Chondrocyte (in vitro differentiated cells): Measurements from ENCODE around the gene CAMKMT. TPM values are rescaled to one million over a fixed set of nuclear protein-coding genes. Genes with fewer than 3 reads are reported as not detected.

Experiments used
- DNase-seq: peaks from one replicate; pipeline ENCODE4 v3.0.0; 2021; ENCODE audit warnings: mixed read lengths, low spot score
- H3K27ac Mint-ChIP-seq: one replicate; pipeline ENCODE4 v1.8.0; 2021; ENCODE audit warnings: mild to moderate bottlenecking, moderate library complexity, mixed read lengths; ENCODE audit not compliant: unreplicated experiment
- H3K27me3 Mint-ChIP-seq: 2 replicates; pipeline ENCODE4 v1.8.0; 2021; ENCODE audit warnings: low read depth, mixed read lengths
- H3K36me3 Mint-ChIP-seq: 2 replicates; pipeline ENCODE4 v1.8.0; 2021; ENCODE audit warnings: low read depth, mixed read lengths
- H3K4me1 Mint-ChIP-seq: 2 replicates; pipeline ENCODE4 v1.8.0; 2021; ENCODE audit warnings: low read depth, mild to moderate bottlenecking, mixed read lengths
- H3K4me3 Mint-ChIP-seq: one replicate; pipeline ENCODE4 v1.8.0; 2021; ENCODE audit warnings: mild to moderate bottlenecking, moderate library complexity, mixed read lengths; ENCODE audit not compliant: unreplicated experiment
- H3K9me3 Mint-ChIP-seq: 2 replicates; pipeline ENCODE4 v1.8.0; 2021; ENCODE audit warnings: low read depth, mixed read lengths
- CTCF ChIP-seq: fragments of 200-600 bp; sonication (generic); IDR thresholded peaks from 2 replicates; pipeline ENCODE4 v1.5.0; 2021; ENCODE audit warnings: antibody characterized with exemption, mild to moderate bottlenecking, moderate library complexity
- total RNA-seq: library from RNA; stranded (reverse); gene quantifications from 3 replicates; pipeline ENCODE4 v1.2.1, GENCODE V29; 2021

CAMKMT gene
- total RNA-seq, 1 donor from 2014 or later = 6.5 TPM

- no peak for TF ChIP-seq CTCF
- Mint-ChIP-seq H3K36me3 (peaks cover 18% of the 10 kb centered on the region), H3K27ac (no peak overlapping the region), H3K4me3 (no peak overlapping the region), H3K4me1 (no peaks in the 10 kb centered on the region), H3K9me3 (peaks cover 29% of the 10 kb centered on the region), H3K27me3 (no peaks in the 10 kb centered on the region)
- no peak for DNase-seq
These were observed 27.1 kb downstream of the CAMKMT start for GRCh38 chr2:44388877-44389276.

- TF ChIP-seq CTCF = peak; percentile 79
- Mint-ChIP-seq H3K9me3 (peaks cover 21% of the 10 kb centered on the region), H3K27me3 (no peaks in the 10 kb centered on the region), H3K4me1 (no peaks in the 10 kb centered on the region), H3K4me3 (no peak overlapping the region), H3K36me3 (peaks cover 12% of the 10 kb centered on the region), H3K27ac (no peak overlapping the region)
- no peak for DNase-seq
These were observed 28.1 kb downstream of the CAMKMT start for GRCh38 chr2:44389895-44390294.

- TF ChIP-seq CTCF = peak; percentile 96
- Mint-ChIP-seq H3K36me3 (no peaks in the 10 kb centered on the region), H3K27me3 (no peaks in the 10 kb centered on the region), H3K4me1 (no peaks in the 10 kb centered on the region), H3K27ac (no peak overlapping the region), H3K4me3 (no peak overlapping the region), H3K9me3 (peaks cover 4% of the 10 kb centered on the region)
- no peak for DNase-seq
These were observed 30.7 kb downstream of the CAMKMT start for GRCh38 chr2:44392338-44392943.

GRCh38 chr2:44397447-44398175 lies 35.9 kb downstream of the CAMKMT start:
- no peak overlapping the region for H3K4me3 Mint-ChIP-seq
- no peak for DNase-seq
- no peak overlapping the region for H3K27ac Mint-ChIP-seq
- H3K36me3 Mint-ChIP-seq = no peaks in the 10 kb centered on the region
- no peaks in the 10 kb centered on the region for H3K27me3 Mint-ChIP-seq
- peaks cover 6% of the 10 kb centered on the region for H3K4me1 Mint-ChIP-seq
- H3K9me3 Mint-ChIP-seq = no peaks in the 10 kb centered on the region
- TF ChIP-seq CTCF = no peak

GRCh38 chr2:44398243-44398897 lies 36.6 kb downstream of the CAMKMT start:
- no peaks in the 10 kb centered on the region for H3K9me3 Mint-ChIP-seq
- H3K4me1 Mint-ChIP-seq = peaks cover 6% of the 10 kb centered on the region
- no peak overlapping the region for H3K27ac Mint-ChIP-seq
- H3K27me3 Mint-ChIP-seq = no peaks in the 10 kb centered on the region
- no peak overlapping the region for H3K4me3 Mint-ChIP-seq
- no peak for TF ChIP-seq CTCF
- DNase-seq = no peak
- H3K36me3 Mint-ChIP-seq = no peaks in the 10 kb centered on the region
